Fibroblast of the aortic adventitia (primary cell): ENCODE data around the gene MKS1. TPM values are rescaled to one million over a fixed set of nuclear protein-coding genes. Genes with fewer than 3 reads are reported as not detected.
A peak's percentile ranks its signal among the peaks of the same experiment; 100 is the strongest.

Experiments
- DNase-seq: peaks from one replicate; pipeline ENCODE4 v3.0.0-alpha.2; 2010; ENCODE audit warnings: low read depth
- H3K4me3 ChIP-seq: 2 replicates; pipeline ENCODE4 v1.5.1; 2011; ENCODE audit warnings: low read depth, mild to moderate bottlenecking, control low read depth, low read length, moderate library complexity
- total RNA-seq: library from RNA; depleted of rRNA; stranded (reverse); fragments of >200 nt; gene quantifications from 2 replicates; pipeline ENCODE4 v1.2.3, GENCODE V29; 2012; ENCODE audit warnings: low replicate concordance
- TF ChIP-seq, protein P1 (sequence below): IDR thresholded peaks from 2 replicates; pipeline ENCODE4 v1.5.1; 2011; ENCODE audit warnings: mild to moderate bottlenecking, low read length, control low read depth, inconsistent platforms; ENCODE audit not compliant: insufficient read depth

The MKS1 gene
- total RNA-seq, 1 donor: 10.6 TPM

DNA sequence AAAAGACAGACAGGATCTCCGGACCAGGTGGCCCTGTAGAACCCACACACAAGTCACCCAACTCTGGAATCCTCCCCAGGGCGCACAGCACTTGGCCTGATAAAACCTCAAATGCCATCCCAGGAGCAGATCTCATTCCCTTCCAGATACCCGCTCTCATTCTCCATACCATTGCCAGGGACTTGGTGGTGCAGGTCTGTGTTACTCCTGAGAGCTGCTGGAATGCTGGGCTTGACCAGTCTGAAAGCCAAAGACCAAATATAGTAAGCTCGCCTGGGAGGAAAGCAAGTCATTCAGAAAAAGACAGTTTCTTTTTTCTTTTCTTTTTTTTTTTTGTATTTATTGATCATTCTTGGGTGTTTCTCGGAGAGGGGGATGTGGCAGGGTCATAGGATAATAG is 10.7 kb downstream of the MKS1 start:
- H3K4me3 ChIP-seq: no peak overlapping the region
- DNase-seq: no peak
- TF ChIP-seq, protein P1, sequence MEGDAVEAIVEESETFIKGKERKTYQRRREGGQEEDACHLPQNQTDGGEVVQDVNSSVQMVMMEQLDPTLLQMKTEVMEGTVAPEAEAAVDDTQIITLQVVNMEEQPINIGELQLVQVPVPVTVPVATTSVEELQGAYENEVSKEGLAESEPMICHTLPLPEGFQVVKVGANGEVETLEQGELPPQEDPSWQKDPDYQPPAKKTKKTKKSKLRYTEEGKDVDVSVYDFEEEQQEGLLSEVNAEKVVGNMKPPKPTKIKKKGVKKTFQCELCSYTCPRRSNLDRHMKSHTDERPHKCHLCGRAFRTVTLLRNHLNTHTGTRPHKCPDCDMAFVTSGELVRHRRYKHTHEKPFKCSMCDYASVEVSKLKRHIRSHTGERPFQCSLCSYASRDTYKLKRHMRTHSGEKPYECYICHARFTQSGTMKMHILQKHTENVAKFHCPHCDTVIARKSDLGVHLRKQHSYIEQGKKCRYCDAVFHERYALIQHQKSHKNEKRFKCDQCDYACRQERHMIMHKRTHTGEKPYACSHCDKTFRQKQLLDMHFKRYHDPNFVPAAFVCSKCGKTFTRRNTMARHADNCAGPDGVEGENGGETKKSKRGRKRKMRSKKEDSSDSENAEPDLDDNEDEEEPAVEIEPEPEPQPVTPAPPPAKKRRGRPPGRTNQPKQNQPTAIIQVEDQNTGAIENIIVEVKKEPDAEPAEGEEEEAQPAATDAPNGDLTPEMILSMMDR: no peak

DNA sequence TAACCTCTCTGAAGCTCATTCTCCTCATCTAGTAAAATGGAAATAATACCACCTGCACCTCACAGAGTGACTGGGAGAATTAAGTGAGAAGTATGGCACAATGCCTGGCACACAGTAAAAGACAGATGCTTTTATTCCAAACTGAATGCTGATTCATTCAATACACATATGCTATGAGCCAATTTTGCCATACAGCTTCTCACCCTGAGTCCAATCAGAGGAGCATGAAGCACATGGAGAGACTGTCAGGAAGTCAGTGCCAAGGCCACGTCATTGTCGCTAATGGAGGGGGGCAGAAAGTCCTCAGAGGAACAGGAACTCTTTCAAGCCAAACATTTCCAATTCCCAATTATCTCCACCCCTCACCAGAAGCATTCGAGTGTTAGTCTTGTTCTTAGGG is 11.6 kb downstream of the MKS1 start:
- DNase-seq: no peak
- TF ChIP-seq, protein P1: no peak
- H3K4me3 ChIP-seq: no peak overlapping the region

DNA sequence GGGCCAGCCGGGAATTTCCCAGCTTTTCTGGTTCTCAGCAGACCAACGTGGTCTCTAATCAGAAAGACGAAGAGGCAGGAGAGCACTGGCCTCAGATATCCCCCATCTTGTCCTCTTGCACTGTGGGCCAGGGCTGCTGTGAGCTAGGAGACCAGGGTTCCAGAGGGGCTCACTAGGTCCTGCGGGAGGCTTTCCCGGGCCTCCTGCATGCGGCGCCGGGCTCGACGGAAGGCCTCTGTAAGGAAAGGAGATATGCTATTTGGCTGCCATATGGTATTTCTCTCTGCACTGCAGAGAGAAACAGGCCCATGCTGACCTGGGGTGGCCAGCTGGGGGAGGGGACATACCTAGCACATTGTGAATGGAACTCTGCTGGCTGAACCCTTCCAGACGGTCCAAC is 13.1 kb downstream of the MKS1 start:
- TF ChIP-seq, protein P1: no peak
- no peak for DNase-seq
- no peak overlapping the region for H3K4me3 ChIP-seq

DNA sequence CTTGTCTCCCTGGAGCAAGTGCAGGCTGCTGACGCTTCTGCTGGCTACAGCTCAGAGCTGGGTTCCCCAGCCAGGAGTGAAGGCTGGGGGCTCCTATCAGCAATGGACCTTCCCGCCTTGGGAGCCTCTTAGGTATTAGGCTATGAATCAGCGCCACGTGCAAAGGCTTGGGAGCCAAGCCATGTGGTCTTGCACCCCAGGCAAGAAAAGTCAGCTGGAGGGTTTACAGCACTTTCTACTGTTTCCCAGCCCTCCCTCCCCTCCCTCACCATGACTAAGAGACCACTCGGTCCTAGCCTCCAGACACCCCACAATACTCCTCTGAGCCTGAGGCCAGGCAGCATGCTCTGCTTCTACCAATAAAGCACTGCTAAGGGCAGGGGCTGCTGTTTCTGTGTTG is 14.3 kb downstream of the MKS1 start:
- TF ChIP-seq, protein P1: no peak
- peak; percentile 28 for DNase-seq
- no peak overlapping the region for H3K4me3 ChIP-seq

DNA sequence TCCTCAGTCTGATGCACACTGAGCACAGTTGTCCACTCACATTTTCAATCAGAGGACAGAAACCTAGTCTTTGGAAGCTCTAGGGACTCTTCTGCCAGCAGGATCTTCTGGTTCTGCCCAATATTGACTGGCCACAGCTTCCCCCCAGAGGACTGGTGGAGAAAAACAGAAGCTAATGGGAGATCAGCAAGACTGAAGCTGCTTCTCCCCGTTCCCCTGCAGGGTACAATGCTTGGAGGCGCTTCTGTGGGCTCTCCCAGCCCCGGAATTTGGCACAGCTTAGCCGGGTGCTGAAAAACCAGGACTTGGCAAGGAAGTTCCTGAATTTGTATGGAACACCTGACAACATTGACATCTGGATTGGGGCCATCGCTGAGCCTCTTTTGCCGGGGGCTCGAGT is 16.2 kb downstream of the MKS1 start:
- no peak for DNase-seq
- TF ChIP-seq, protein P1: no peak
- no peak overlapping the region for H3K4me3 ChIP-seq

DNA sequence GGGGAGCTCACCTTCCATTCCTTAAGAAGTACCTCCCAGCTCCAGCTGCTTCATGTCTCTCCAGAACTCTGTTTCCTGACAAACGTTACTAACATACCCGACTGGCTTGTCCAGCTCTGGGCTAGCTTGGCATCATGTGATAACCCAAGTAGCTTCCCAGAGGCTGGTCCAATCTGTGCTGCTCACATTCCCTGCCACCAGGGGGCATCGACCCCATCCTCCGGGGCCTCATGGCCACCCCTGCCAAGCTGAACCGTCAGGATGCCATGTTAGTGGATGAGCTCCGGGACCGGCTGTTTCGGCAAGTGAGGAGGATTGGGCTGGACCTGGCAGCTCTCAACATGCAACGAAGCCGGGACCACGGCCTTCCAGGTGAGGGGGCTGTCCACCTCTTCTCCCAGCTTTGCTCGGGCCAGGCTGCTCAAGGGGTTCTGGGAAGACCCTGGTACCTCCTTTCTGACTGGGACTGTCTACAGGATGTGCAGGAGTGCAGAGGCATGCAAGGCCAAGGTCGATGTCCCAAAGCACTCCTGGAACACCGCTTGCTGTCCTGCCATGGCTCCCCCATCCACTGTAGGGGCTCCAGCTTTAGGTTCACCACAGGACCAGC is 18.9 kb downstream of the MKS1 start:
- no peak overlapping the region for H3K4me3 ChIP-seq
- peak; percentile 26 for DNase-seq
- TF ChIP-seq, protein P1: peak; percentile 45

DNA sequence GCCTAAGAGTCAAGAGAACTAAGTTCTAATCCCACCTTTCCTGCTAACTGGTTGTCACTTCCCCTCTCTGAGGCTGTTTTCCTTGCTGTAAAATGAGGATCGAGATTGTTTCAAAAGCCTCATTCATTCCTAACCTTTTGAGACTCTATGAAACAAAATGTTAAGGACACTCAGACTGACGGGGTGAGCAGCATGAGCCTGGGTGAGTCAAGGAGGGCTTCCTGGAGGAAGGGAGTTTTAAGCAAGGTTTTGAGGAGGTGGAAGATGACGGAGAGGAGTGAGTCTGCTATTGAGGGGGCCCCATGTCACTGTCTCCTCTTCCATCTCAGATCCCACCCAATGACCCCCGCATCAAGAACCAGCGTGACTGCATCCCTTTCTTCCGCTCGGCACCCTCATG is 22.4 kb downstream of the MKS1 start:
- DNase-seq: no peak
- H3K4me3 ChIP-seq: no peak overlapping the region
- TF ChIP-seq, protein P1: no peak
